IMR-90 (cell line): Measurements from ENCODE around the gene ANK3. TPM values are rescaled to one million over a fixed set of nuclear protein-coding genes. Genes with fewer than 3 reads are reported as not detected.

ENCODE experiments used
- ATAC-seq: fragments of 200-7000 bp; cut with Tn5 transposase; 2 replicates; pipeline ENCODE4 v1.9.1; 2020; ENCODE audit warnings: low read depth, mild to moderate bottlenecking, moderate library complexity
- BruUV-seq: library from RNA; stranded (reverse); fragments of 400-500 nt; replicated peaks from 2 replicates; lab custom pipeline; 2021; lab: Mats Ljungman, UMichigan
- CTCF ChIA-PET: fragments of 300-600 bp; formaldehyde crosslinking; extraction: SDS; loops from one replicate; lab custom pipeline; 2021; ENCODE audit warnings: antibody characterized with exemption; lab: Yijun Ruan, JAX
- POLR2A ChIA-PET: fragments of 300-600 bp; sonication (Branson Sonifier 250); formaldehyde crosslinking; loops from one replicate; lab custom pipeline; 2022; ENCODE audit warnings: antibody characterized with exemption; ENCODE audit not compliant: unreplicated experiment; lab: Charles Lee
- DNase-seq: peaks from one replicate; pipeline ENCODE4 v3.0.0; 2013
- H2AFZ ChIP-seq: replicated peaks from 2 replicates; pipeline ENCODE3; 2013; ENCODE audit warnings: low read length, mild to moderate bottlenecking; ENCODE audit not compliant: poor library complexity
- H2AK5ac ChIP-seq: 2 replicates; pipeline ENCODE4 v1.6.1; 2013; ENCODE audit warnings: low read depth, low read length, inconsistent platforms
- H2AK9ac ChIP-seq: replicated peaks from 2 replicates; pipeline ENCODE3; 2013; ENCODE audit warnings: mild to moderate bottlenecking, low read depth, low read length, moderate library complexity; ENCODE audit not compliant: poor library complexity
- H2BK120ac ChIP-seq: 2 replicates; pipeline ENCODE4 v1.6.1; 2013; ENCODE audit warnings: low read depth, low read length, inconsistent platforms
- H2BK15ac ChIP-seq: 3 replicates; pipeline ENCODE4 v1.6.1; 2013; ENCODE audit warnings: low read depth, low read length, inconsistent platforms
- H2BK20ac ChIP-seq: 2 replicates; pipeline ENCODE4 v1.6.1; 2013; ENCODE audit warnings: low read depth, mild to moderate bottlenecking, inconsistent platforms, low read length, moderate library complexity
- H2BK5ac ChIP-seq: 2 replicates; pipeline ENCODE4 v1.6.1; 2013; ENCODE audit warnings: mild to moderate bottlenecking, low read depth, low read length, inconsistent platforms; ENCODE audit not compliant: poor library complexity, severe bottlenecking
- H3K14ac ChIP-seq: replicated peaks from 2 replicates; pipeline ENCODE4 v1.6.1; 2013; ENCODE audit warnings: low read depth, low read length, inconsistent platforms
- H3K18ac ChIP-seq: 2 replicates; pipeline ENCODE4 v1.6.1; 2013; ENCODE audit warnings: low read depth, low read length, control low read depth
- H3K23ac ChIP-seq: 2 replicates; pipeline ENCODE4 v1.6.1; 2013; ENCODE audit warnings: low read depth, low read length, inconsistent platforms
- H3K27ac ChIP-seq: 2 replicates; pipeline ENCODE4 v1.5.1; 2013; ENCODE audit warnings: mild to moderate bottlenecking, control low read depth, low read length; ENCODE audit not compliant: insufficient read depth
- H3K27me3 ChIP-seq: 2 replicates; pipeline ENCODE4 v1.6.1; 2013; ENCODE audit warnings: low read length; ENCODE audit not compliant: control insufficient read depth, insufficient read depth
- H3K36me3 ChIP-seq: 2 replicates; pipeline ENCODE4 v1.6.1; 2013; ENCODE audit warnings: low read length, mixed read lengths; ENCODE audit not compliant: control insufficient read depth, insufficient read depth
- H3K4ac ChIP-seq: 2 replicates; pipeline ENCODE4 v1.6.1; 2013; ENCODE audit warnings: low read depth, low read length, inconsistent platforms
- H3K4me1 ChIP-seq: 2 replicates; pipeline ENCODE4 v1.6.1; 2013; ENCODE audit warnings: low read length, mixed read lengths; ENCODE audit not compliant: control insufficient read depth, insufficient read depth
- H3K4me2 ChIP-seq: 2 replicates; pipeline ENCODE4 v1.6.1; 2013; ENCODE audit warnings: low read depth, mild to moderate bottlenecking, control low read depth, low read length, moderate library complexity
- H3K4me3 ChIP-seq: 2 replicates; pipeline ENCODE4 v1.5.1; 2013; ENCODE audit warnings: low read depth, mild to moderate bottlenecking, control low read depth, low read length, moderate library complexity; ENCODE audit not compliant: insufficient read depth
- H3K56ac ChIP-seq: 2 replicates; pipeline ENCODE4 v1.6.1; 2013; ENCODE audit warnings: low read length, inconsistent platforms; ENCODE audit not compliant: insufficient read depth; ENCODE audit errors: extremely low read depth
- H3K79me1 ChIP-seq, 2 experiments: 2 replicates each; pipeline ENCODE4 v1.6.1; 2013; ENCODE audit warnings: low read length in 2 of 2, inconsistent platforms in 1 of 2, low read depth in 1 of 2
- H3K9ac ChIP-seq: 2 replicates; pipeline ENCODE4 v1.6.1; 2013; ENCODE audit warnings: low read depth, low read length, control low read depth
- H3K9me1 ChIP-seq: 2 replicates; pipeline ENCODE4 v1.6.1; 2013; ENCODE audit warnings: low read length, inconsistent platforms; ENCODE audit not compliant: insufficient read depth
- H3K9me3 ChIP-seq: 2 replicates; pipeline ENCODE4 v1.6.1; 2013; ENCODE audit warnings: low read length; ENCODE audit not compliant: control insufficient read depth, insufficient read depth
- H4K20me1 ChIP-seq: 2 replicates; pipeline ENCODE4 v1.6.1; 2013; ENCODE audit warnings: low read length, inconsistent platforms; ENCODE audit not compliant: insufficient read depth
- H4K5ac ChIP-seq: 2 replicates; pipeline ENCODE4 v1.6.1; 2013; ENCODE audit warnings: mild to moderate bottlenecking, low read depth, low read length, control low read depth
- H4K8ac ChIP-seq, 2 experiments: 2 replicates each; pipeline ENCODE4 v1.6.1; 2013; ENCODE audit warnings: low read depth in 2 of 2, low read length in 2 of 2, control low read depth in 1 of 2, inconsistent platforms in 1 of 2
- H4K91ac ChIP-seq: 2 replicates; pipeline ENCODE4 v1.6.1; 2013; ENCODE audit warnings: low read depth, low read length, inconsistent platforms; ENCODE audit not compliant: insufficient read depth
- CEBPB ChIP-seq: IDR thresholded peaks from 2 replicates; pipeline ENCODE4 v1.6.1; 2012; ENCODE audit warnings: low read depth, low read length, improper control_type of control experiment
- CHD1 ChIP-seq: IDR thresholded peaks from 2 replicates; pipeline ENCODE4 v1.6.1; 2012; ENCODE audit warnings: low read depth, low read length, improper control_type of control experiment
- ELK1 ChIP-seq: fragments of 150-350 bp; IDR thresholded peaks from 2 replicates; pipeline ENCODE4 v1.6.1; 2016; ENCODE audit warnings: low read depth, mild to moderate bottlenecking, low read length, moderate library complexity, borderline replicate concordance
- FOS ChIP-seq: fragments of 150-350 bp; IDR thresholded peaks from 2 replicates; pipeline ENCODE4 v1.6.1; 2016; ENCODE audit warnings: low read depth, low read length
- MAZ ChIP-seq: IDR thresholded peaks from 2 replicates; pipeline ENCODE4 v1.6.1; 2012; ENCODE audit warnings: low read depth, mild to moderate bottlenecking, low read length, improper control_type of control experiment, moderate library complexity, borderline replicate concordance
- MXI1 ChIP-seq: IDR thresholded peaks from 2 replicates; pipeline ENCODE4 v1.6.1; 2012; ENCODE audit warnings: low read depth, mild to moderate bottlenecking, low read length, moderate library complexity, borderline replicate concordance
- RCOR1 ChIP-seq: IDR thresholded peaks from 2 replicates; pipeline ENCODE4 v1.6.1; 2012; ENCODE audit warnings: mild to moderate bottlenecking, low read length, improper control_type of control experiment; ENCODE audit not compliant: insufficient replicate concordance
- RFX5 ChIP-seq: IDR thresholded peaks from 2 replicates; pipeline ENCODE4 v1.8.0; 2012; ENCODE audit warnings: low read depth, mild to moderate bottlenecking, low read length, moderate library complexity
- SMC3 ChIP-seq: fragments of 150-350 bp; IDR thresholded peaks from 2 replicates; pipeline ENCODE4 v1.6.1; 2016; ENCODE audit warnings: low read depth, mild to moderate bottlenecking, antibody characterized with exemption, low read length, moderate library complexity
- USF2 ChIP-seq: fragments of 150-350 bp; IDR thresholded peaks from 2 replicates; pipeline ENCODE4 v1.6.1; 2017; ENCODE audit warnings: mild to moderate bottlenecking, antibody characterized with exemption, low read length, low read depth
- WGBS, 2 experiments: methylation state at CpG; one replicate each; pipeline versions ENCODE4 v1.1.5 to v1.1.7; 2013; ENCODE audit warnings: missing lambda C conversion rate in 2 of 2; ENCODE audit not compliant: insufficient read length in 1 of 2; ENCODE audit errors: extremely low coverage in 2 of 2; 5-methylcytosine and 5-hydroxymethylcytosine counted together
- dilution Hi-C: fragments of 300-500 bp; cut with HindIII; formaldehyde crosslinking; loops from one replicate; pipeline ENCODE4 v1.14.3; 2018; ENCODE audit warnings: low sequenced_read_pairs; ENCODE audit not compliant: unreplicated experiment
- in situ Hi-C: fragments of 300-500 bp; cut with MboI; formaldehyde crosslinking; loops from 3 replicates; pipeline ENCODE4 v1.14.3; 2019; ENCODE audit warnings: low sequenced_read_pairs, inconsistent platforms, mixed read lengths
- intact Hi-C: fragments of 100-400 bp; cut with micrococcal nuclease; formaldehyde crosslinking; loops from 2 replicates; pipeline ENCODE4 v1.10.0; 2022
- polyA plus RNA-seq, 3 experiments: library from polyadenylated mRNA; depleted of rRNA; stranded (reverse); fragments of >200 nt; gene quantifications; 2 replicates each; pipeline ENCODE4 v1.2.3, GENCODE V29; 2012; ENCODE audit warnings: low replicate concordance in 1 of 3
- total RNA-seq: library from RNA; depleted of rRNA; stranded (reverse); fragments of >200 nt; gene quantifications from 2 replicates; pipeline ENCODE4 v1.2.3, GENCODE V29; 2012
- TF ChIP-seq, protein P1 (sequence below): conservative IDR thresholded peaks from 2 replicates; pipeline ENCODE4 v1.5.1; 2012; ENCODE audit warnings: mild to moderate bottlenecking, low read depth, low read length, improper control_type of control experiment

ANK3 gene
- total and polyA plus RNA-seq, 2 of the 4 experiments (the other 2 are of a cell fraction), result 0.63 to 1.8 TPM

DNA sequence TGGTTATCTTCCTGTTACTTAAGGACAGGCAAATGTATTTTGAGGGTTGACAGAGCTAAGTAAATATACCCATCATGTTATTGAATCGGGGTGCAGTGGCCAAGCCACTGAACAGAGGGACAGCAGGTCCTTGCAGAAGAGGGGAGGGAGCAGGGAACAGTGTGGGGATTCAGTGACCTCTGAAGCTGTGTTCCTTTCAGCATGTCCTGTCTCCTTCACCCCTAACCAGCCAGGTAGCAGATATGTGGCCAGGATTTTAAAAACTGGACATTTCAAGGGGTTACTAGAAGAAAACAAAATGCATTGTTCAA, 12.7 kb downstream of the ANK3 start:
- Histone ChIP-seq H3K79me1 (no peaks in the 10 kb centered on the region), H2AK5ac (peak overlapping the region; percentile 80; the same call in 1 of the 2 replicates), H3K4me1 (no peaks in the 10 kb centered on the region), H3K27me3 (no peaks in the 10 kb centered on the region), H3K23ac (no peak overlapping the region), H2AFZ (no peak overlapping the region), H2BK20ac (no peak overlapping the region), H2BK5ac (no peak overlapping the region), H3K9ac (no peak overlapping the region), H3K27ac (no peak overlapping the region), H2BK15ac (no peak overlapping the region), H2AK9ac (no peak overlapping the region), H3K14ac (no peak overlapping the region), H2BK120ac (no peak overlapping the region), H3K18ac (no peak overlapping the region), H3K4me2 (no peak overlapping the region), H4K20me1 (no peaks in the 10 kb centered on the region), H3K36me3 (no peaks in the 10 kb centered on the region), H3K4ac (0 out of 2 replicates have a peak overlapping the region, but pooled peaks have one; percentile 54), H3K9me1 (no peaks in the 10 kb centered on the region), H4K8ac (no peak overlapping the region), H3K56ac (no peak overlapping the region), H4K91ac (no peak overlapping the region), H3K4me3 (no peak overlapping the region), H3K9me3 (no peaks in the 10 kb centered on the region), H4K5ac (no peak overlapping the region)
- ATAC-seq (no peak), DNase-seq (no peak)
- TF ChIP-seq, protein P1, sequence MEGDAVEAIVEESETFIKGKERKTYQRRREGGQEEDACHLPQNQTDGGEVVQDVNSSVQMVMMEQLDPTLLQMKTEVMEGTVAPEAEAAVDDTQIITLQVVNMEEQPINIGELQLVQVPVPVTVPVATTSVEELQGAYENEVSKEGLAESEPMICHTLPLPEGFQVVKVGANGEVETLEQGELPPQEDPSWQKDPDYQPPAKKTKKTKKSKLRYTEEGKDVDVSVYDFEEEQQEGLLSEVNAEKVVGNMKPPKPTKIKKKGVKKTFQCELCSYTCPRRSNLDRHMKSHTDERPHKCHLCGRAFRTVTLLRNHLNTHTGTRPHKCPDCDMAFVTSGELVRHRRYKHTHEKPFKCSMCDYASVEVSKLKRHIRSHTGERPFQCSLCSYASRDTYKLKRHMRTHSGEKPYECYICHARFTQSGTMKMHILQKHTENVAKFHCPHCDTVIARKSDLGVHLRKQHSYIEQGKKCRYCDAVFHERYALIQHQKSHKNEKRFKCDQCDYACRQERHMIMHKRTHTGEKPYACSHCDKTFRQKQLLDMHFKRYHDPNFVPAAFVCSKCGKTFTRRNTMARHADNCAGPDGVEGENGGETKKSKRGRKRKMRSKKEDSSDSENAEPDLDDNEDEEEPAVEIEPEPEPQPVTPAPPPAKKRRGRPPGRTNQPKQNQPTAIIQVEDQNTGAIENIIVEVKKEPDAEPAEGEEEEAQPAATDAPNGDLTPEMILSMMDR, result no peak
- TF ChIP-seq RFX5 (no peak), SMC3 (no peak), MXI1 (no peak), FOS (no peak), CEBPB (no peak), CHD1 (no peak), RCOR1 (no peak), USF2 (no peak), ELK1 (no peak), MAZ (no peak)
- intact Hi-C loops (no loop called here), in situ Hi-C loops (no loop called here), dilution Hi-C loops (no loop called here)
- no TSS peak for BruUV-seq
- ChIA-PET CTCF (interaction anchor here (1.1 kb wide), 1 partner anchor 57 kb away, joined by 3 read pairs; no protein-coding TSS in a partner anchor), POLR2A (no interaction called here)
- no CpG with 5 or more reads among the region's 1 CpG for WGBS, 2 experiments
